Left ventricle myocardium superior (tissue), 1 donor: Measurements from ENCODE around the gene RGCC. TPM values are rescaled to one million over a fixed set of nuclear protein-coding genes. Genes with fewer than 3 reads are reported as not detected.
"Not testable (repeated sequence)": the region's sequence is repeated elsewhere in the genome, so short reads cannot be mapped to it uniquely, and the experiment has no call there.

ENCODE experiments used
- ATAC-seq: fragments of 200-7000 bp; cut with Tn5 transposase; one replicate; pipeline ENCODE4 v1.9.1; 2020; ENCODE audit warnings: mild to moderate bottlenecking, moderate library complexity
- DNase-seq: peaks from one replicate; pipeline ENCODE4 v3.0.0-alpha.2; 2020
- intact Hi-C: fragments of 100-400 bp; cut with micrococcal nuclease; formaldehyde crosslinking; loops from one replicate; pipeline ENCODE4 v1.11.0; 2022
- total RNA-seq: library from RNA; stranded (reverse); fragmentation: NEBNext Ultra II Directional; extraction: Animal tissue kit (Norgen Biotek cat#: 25700); gene quantifications from one replicate; pipeline ENCODE4 v1.2.1, GENCODE V29; 2021
- donor health status: DM: no; HTN: yes; CAD: no; lungs with severe emphysema.

Gene RGCC
- total RNA-seq, 1 donor from 2014 or later: 40.2 TPM

DNA sequence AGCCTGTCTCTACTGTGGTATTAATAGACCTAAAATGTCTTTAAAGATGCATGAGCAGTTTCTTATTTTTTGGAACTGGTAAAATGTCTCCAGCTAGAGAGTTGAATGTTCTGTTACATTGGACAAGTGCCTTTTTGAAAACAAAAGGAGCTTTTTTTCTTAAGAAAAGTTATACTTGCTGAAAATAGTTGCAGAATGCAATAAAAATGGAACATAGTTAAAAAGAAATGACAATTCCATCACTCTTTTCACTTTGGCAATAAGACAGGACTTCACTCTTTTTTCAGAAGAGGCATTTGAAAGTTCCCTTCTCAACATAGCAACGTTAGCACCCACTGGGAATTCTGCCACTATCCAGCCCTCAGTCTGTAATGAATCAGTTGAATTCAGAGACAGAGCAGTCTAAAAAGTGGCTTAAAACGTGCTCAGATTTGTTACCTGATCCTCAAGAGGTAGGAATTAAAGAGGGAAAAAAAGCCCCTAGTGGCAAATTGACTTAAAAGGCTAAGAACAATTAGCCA lies 10.1 kb downstream of the RGCC start:
- no peak for ATAC-seq
- intact Hi-C loops: no loop called here
- no peak for DNase-seq

DNA sequence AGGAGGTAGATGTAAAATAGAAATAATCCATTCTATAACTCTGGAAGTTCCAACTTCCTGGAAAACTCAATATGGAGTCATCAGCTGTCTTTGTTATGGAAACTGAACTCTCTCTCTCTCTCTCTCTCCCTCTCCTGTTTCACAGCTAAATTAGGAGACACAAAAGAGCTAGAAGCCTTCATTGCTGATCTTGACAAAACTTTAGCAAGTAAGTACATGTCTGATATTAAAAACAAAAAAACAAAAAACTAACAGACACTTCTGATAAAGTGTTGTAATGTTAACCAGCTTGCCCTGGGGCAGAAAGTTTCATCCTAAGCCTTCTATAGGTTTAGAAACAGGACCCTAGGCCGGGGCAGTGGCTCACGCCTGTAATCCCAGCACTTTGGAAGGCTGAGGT lies 11.3 kb downstream of the RGCC start:
- DNase-seq (no peak), ATAC-seq (no peak)
- intact Hi-C loops: no loop called here

DNA sequence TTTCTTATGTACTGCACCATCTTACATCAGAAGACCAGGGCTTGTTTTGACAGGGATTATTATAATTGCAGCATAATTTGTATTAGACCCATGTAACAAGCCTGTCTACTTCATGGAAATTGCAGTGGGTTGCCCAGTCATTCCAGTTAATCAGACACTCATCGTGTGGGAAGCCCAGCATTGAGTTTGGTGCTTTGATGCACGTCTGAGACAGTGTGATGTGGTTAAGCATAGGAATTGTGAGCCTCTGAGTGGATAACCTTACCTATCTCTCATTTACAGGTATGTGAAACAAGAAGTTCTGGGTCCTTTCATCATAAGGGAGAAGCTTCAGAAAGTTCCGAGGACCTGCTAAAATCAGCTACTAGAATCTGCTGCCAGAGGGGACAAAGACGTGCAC lies 12.8 kb downstream of the RGCC start:
- no peak for DNase-seq
- intact Hi-C loops: no loop called here
- no peak for ATAC-seq

DNA sequence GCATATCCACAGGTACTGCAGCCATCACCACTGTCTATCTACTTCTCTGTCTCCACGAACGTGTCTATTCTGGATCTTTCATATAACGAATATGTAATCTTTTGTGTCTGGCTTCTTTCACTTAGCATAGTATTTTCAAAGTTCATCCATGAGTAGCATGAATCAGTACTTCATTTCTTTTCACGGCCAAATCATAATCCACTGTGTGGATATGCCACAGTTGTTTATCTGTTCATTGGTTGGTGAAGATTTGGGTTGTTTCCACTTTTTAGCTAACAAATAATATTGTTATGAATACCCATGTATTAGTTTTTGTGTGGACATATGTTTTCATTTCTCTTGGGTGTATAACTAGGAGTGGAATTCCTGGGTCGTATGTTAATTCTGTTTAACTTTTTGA lies 14.4 kb downstream of the RGCC start:
- intact Hi-C loops: no loop called here
- DNase-seq: no peak

DNA sequence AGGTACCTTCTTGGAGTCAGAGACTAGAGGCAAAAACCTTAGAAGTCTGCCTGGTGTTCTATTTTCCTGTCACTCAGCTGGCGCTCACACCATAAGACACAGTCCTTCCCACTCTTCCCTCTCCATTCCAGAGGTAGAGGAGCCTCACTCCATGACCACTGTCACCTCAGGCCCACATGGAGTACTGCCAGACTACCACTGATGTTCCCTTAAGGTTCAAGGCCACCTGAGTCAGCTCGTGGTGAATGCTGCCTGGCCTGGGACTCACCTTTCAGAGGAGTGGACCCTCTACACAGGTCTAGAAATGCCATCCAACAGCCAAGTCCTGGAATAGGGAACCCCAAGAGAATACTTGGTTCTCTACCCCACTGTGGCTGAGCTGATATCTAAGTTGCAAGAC lies 29.9 kb downstream of the RGCC start:
- intact Hi-C loops: no loop called here

More for the DNA sequence above, 14.4 kb downstream of the RGCC start:
- no peak for ATAC-seq

DNA sequence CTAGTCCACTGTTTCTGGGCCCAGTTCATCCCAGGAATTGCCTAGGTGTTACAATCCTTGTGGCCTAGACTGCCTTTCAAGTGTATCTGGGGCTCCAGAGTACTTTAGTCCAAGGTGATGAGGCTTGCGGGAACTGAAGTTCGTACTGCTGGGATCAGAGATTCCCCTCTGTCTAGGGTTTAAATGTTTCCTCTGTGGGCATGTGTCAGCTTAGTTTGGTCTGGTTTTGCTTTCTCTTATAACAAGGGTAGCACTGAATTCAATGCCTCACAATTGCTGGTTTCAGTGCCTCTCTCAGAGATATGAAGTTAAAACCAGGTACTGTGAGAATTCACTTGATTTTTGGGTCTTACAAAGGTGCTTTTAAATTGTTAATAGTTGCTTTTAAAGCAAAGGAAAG lies 30.8 kb downstream of the RGCC start:
- DNase-seq: no peak

More for the DNA sequence above, 29.9 kb downstream of the RGCC start:
- DNase-seq: no peak
- ATAC-seq: no peak

DNA sequence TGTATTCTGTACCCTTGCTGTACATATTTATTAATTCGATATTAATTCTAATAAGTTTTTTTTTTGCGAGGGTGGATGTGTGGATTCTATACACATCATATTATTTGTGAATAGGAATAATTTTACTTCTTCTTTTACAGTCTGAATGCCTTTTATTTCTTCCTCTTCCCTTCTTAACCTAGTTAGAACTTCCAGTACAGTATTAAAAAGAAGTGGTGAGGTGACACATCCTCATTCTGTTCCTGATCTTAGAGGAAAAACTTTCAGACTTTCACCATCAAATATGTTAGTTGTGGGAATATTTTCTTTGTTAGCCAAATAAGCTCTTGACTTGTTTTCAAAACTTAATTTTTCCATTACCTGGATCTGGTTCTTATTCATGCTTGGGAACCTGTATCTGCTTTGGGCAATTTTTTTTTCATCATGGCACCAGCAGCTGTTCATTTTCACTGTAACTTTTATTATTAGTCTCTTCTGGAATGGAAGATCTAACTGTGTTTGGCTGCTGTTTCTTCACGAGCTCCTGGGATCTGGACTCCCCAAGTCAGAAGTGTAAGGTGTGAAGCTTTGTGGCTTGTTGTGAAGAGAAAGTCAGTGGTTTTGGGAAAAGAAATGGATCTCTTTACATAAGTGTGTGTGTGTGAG lies 33.1 kb downstream of the RGCC start:
- ATAC-seq: no peak
- intact Hi-C loops: no loop called here
- no peak for DNase-seq

More for the DNA sequence above, 30.8 kb downstream of the RGCC start:
- no peak for ATAC-seq
- intact Hi-C loops: no loop called here

DNA sequence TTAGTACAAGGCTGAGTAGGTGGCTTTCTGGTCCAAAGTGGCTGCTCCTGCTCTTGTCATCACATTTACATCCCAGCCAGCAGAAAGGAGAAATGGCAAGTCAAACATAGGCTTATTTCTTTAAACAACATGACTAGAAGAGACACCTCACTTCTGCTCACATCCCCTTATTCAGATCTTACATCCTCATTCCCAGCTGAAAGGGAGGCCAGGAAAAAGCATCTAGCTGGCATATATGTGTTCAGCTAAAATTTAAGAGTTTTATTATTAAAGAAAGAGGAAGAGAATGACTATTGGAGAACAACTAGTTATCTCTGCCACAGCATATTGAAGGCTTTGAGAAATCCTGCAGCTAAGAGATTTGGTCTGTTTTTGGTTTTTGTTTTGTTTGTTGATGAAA lies 34.1 kb downstream of the RGCC start:
- intact Hi-C loops: no loop called here
- ATAC-seq: no peak
- DNase-seq: no peak

DNA sequence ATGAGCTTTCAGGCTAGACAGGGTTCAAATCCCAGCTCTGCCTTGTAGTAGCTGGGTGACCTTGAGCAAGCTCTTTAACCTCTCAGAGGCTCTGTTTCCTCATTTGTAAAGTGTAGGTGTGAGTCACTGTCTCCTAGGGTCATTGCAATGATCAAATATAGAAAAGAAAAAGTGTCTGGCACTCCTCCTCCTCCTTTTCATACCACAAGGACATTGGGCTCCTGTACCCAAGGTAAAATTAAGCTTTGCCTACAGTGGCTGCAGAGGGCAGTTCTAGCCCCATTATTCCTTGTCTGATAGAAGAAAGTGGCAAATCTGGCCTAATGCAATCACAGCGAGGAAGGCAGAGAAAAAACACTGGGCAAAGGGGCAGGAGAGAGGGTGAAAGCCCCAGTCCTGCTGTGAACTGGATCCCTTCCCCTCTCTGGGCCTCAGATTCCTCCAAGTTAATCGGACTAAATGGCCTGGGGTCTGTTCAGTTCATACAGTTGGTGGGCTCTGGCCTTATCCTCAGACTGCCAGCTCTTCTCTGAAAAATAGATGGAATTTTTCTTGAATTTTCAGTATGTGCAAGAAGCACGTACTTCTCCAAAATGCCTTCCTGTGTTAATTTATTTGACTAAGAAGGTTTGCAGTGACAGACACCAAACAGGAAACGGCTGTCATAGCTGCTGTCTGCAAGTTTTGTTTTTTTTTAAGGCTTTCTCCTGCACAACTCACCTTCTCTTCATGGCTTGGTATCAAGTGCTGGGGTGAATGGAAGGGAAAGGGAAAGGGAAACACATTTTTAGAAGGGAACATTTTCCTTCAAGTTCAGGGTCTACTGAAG lies 35.3 kb downstream of the RGCC start:
- DNase-seq (no peak), ATAC-seq (no peak)
- intact Hi-C loops: no loop called here

DNA sequence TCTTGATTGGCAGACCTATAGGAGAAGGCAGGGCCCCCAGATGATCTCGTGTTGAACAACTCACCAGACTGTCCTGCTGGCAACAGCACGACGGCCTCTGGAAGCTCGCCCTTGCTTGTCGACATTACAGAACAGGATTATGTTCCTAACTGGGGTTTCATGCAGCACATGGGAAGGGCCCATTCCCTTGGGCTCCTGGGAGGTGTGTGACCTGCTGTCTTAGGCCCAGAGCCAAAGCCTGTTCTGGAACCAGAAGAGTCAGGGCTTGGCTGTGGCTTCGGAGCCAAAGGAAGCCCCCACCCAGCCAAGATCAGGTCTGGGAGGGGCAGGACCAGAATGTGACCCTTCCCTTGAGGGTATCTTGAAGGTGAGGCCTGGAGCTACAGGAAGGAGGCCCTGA lies 36.9 kb downstream of the RGCC start:
- peak; percentile 75 for ATAC-seq
- intact Hi-C loops: no loop called here
- peak; percentile 62 for DNase-seq

DNA sequence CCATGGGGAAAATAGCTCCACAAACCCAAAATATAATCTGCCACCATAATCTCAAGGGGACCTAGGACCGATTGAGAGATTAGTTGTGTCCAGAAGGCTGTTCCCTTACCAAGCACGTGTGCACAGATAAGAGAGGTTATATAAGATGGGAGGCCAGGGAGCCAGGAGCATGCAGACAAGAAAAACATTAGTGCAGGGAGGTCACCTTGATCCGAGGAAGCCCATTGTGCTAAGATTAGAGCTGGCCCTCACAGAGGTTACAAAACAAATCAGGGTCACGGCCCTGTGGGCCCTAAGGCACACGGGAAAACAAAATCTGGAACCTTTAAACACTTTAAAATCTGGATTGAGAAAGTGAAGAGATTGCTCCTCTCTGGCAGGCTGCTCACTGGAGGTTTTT lies 37.7 kb downstream of the RGCC start:
- intact Hi-C loops: no loop called here
- ATAC-seq (peak; percentile 66), DNase-seq (no peak)

DNA sequence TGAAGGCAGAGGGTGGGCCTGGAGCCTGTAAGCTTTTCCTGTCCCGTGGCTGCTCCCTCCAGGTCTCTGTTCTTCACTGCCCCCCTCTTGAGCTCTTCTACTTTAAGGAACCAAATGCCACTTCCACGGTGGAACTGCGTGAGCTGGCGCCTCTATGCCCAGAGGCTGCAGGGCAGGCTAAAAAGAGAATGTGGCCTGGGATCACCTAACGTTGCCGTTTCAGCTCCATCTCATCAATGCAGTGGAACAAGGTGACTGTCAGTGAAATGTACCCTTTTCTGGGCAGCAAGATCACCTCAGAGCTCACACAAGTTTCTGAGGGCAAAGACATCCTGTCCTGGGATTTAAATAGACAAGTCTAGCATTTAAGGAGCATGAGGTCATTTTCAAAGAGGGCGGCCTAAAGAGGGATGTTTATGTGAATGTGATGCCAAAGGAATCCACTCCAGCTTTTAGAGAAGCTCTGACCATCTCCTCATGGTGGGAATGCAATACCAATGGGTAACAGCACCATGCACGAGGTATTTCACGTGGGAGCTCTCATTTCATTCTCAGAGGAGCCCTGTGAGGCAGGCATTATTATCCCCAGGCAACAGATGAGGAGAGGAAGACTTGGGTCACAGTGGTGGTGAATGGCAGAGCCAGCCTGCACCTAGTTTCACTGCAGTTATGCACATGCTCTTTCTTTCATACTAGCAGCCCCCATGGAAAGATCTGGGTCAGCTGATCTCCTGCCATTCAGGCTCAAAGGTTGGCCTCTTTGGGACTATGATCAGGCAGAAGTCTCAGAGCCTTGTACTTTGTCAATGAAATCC lies 39.3 kb downstream of the RGCC start:
- DNase-seq (no peak), ATAC-seq (peak; percentile 14)
- intact Hi-C loops: no loop called here

DNA sequence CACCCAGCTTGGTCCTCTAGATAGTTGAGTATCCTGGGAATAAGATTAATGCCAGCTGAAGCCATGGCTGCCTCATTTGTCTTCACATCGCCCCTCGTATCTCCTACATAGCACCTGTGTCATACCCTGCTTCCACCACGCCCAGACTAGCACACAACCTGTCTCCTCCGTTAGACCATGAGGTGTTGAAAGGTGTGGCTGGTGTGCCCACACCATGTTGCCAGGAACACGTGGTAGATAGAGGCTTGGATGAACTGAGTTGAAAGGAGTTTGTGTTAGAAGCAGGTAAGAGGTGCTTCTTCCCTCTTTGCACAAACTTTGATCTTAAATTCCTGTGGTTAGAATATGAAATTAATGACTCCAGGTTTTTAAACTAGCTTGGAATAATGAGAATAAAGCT lies 40.1 kb downstream of the RGCC start:
- ATAC-seq: no peak
- no peak for DNase-seq
- intact Hi-C loops: no loop called here

DNA sequence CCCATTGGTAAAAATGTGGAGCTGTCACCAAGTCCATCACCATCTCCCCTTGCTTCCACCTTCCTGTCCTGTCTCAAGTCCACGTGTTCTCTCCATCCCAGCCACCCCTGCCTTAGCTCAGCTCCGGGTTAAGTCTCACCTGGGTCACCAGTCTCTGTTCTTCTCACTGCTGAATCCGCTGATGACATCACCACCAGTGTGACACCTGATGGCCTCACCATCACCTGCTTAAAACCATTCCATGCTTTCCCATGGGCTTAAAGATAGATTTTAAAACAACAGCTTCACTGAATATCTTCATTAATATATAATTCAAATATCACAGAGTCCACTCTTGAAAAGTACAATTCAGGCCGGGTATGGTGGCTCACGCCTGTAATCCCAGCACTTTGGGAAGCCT lies 42.1 kb downstream of the RGCC start:
- intact Hi-C loops: no loop called here
- ATAC-seq (no peak), DNase-seq (no peak)

DNA sequence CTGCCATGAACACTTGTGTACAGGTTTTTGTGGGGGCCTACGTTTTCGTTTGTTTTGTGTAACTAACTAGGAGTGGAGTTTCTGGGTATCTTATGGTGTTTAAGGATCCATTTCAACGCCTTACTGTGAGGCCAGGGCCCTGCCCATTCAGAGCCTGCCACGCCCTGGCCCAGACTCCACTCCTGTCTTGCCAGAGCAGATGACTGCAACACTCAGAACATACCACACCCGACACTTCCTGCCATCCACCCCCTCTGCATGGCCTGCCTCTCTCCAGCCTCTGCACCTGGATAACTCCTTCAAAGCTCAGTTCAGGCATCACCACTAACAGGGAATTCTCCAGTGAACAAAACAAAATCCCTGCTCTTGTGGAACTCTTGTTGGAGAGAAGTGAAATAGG lies 43.2 kb downstream of the RGCC start:
- DNase-seq (no peak), ATAC-seq (peak; percentile 31)
- intact Hi-C loops: no loop called here

DNA sequence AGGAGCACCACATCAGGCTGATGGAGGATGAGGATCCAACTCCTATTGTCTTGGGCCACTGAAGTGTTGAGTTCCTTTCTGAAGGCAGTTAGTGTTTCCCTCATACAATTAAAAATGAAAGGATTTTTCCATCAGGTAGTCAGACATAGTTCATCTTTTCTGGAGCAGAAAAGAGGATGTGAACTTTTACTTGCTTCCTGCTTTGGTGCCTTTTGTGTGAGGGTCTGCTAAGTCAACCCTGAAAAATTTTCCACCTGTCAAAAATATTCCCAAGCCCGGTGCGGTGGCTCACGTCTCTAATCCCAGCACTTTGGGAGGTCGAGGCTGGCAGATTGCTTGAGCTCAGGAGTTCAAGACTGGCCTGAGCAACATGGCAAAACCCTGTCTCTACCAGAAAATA lies 43.9 kb downstream of the RGCC start:
- DNase-seq (no peak), ATAC-seq (no peak)
- intact Hi-C loops: no loop called here

DNA sequence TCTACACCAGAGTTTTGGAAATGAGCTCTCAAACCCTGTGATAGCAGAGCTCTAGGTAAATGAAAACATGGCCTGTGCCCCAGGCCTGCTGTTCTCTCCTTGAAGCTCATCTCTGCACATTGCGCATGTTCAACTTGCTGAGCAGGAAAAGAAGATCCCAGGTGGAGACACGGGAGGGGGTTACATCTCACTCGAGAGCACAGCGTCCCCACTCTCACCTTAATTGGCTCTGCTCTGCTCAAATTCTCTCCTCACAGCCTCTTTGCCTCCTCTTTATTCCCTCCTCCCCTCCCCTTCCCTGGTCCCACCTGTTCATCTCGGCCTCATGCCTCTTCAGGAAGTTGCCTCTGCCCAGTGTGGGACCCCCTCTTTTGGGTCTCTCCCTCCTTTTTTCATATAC lies 44.7 kb downstream of the RGCC start:
- intact Hi-C loops: no loop called here
- no peak for ATAC-seq
- no peak for DNase-seq

DNA sequence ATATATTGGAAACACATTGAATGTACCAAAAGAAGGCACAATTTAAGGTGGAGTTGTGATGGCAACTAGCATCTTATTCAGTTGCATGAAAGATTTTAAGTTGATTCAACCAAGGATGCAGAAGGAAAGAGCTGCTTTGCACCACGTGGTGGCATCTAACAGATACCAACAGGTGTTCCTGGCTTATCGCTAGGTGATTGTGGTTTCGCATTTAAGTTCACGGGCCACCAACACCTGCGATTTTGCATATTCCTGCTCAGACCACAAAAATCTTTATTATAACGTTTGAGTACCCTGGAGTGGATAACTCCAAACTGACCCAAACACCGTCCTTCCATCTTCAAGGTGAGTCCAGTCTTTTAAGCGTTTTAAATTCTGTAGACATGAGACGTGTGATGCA lies 45.3 kb downstream of the RGCC start:
- intact Hi-C loops: no loop called here
- DNase-seq (no peak), ATAC-seq (no peak)

DNA sequence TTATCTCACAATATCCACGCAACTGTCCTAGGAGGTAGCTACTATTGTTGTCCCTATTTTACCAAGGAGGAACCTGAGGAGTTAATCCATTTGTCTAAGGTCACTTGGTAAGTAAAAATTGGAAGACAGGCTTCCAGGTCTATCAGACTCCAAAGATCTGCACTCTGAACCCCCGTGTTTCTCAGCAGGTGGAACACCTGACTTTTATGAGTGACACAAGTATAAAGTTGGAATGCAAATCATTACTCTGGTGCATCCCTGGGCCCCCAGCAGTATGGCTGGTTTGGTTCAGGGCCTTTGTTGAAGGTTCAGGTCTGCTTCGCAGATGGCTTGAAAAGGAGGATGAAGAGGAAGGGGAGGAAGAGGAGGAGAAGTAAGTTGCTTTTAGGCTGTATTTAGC lies 46.0 kb downstream of the RGCC start:
- DNase-seq (no peak), ATAC-seq (no peak)
- intact Hi-C loops: no loop called here

DNA sequence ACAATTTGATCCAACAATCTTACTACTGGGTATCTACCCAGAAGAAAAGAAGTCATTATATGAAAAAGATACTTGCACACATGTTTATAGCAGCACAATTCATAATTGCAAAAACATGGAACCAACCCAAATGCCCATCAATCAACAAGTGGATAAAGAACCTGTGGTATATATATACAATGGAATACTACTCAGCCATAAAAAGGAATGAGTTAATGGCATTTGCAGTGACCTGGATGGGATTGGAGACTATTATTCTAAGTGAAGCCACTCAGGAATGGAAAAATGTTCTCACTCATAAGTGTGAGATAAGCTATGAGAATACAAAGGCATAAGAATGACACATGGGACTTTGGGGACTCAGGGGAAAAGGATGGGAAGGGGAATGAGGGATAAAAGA lies 47.3 kb downstream of the RGCC start:
- DNase-seq, intact Hi-C loops: not testable (repeated sequence)

More for the DNA sequence above, 47.3 kb downstream of the RGCC start:
- not testable (repeated sequence) for ATAC-seq
